A673 (cell line): ENCODE data around the gene OSBPL1A. TPM values are rescaled to one million over a fixed set of nuclear protein-coding genes. Genes with fewer than 3 reads are reported as not detected.
A peak's percentile ranks its signal among the peaks of the same experiment; 100 is the strongest.

Source experiments
- Bru-seq: library from RNA; stranded (reverse); fragments of 400-500 nt; gene quantifications from one replicate; lab custom pipeline; 2021; lab: Mats Ljungman, UMichigan
- BruChase-seq, 2 experiments: library from RNA; stranded (reverse); fragments of 400-500 nt; gene quantifications; one replicate each; lab custom pipeline; 2021; lab: Mats Ljungman, UMichigan
- BruUV-seq: library from RNA; stranded (reverse); fragments of 400-500 nt; replicated peaks from 2 replicates; lab custom pipeline; 2021; lab: Mats Ljungman, UMichigan
- CTCF ChIA-PET: fragments of 300-600 bp; sonication (Branson Sonifier 250); formaldehyde crosslinking; loops from one replicate; lab custom pipeline; 2022; ENCODE audit warnings: antibody characterized with exemption; lab: Charles Lee
- POLR2A ChIA-PET: fragments of 300-600 bp; sonication (Branson Sonifier 250); formaldehyde crosslinking; loops from one replicate; lab custom pipeline; 2022; ENCODE audit warnings: antibody characterized with exemption; ENCODE audit not compliant: low non-redundant PET; lab: Charles Lee
- DNase-seq: peaks from one replicate; pipeline ENCODE4 v3.0.0-alpha.2; 2015; ENCODE audit warnings: low spot score
- H3K27ac ChIP-seq: fragments of 200-600 bp; sonication (generic); 2 replicates; pipeline ENCODE4 v1.5.1; 2016; ENCODE audit warnings: mixed run types, low read depth, mild to moderate bottlenecking, mixed read lengths, antibody characterized with exemption, low read length; ENCODE audit not compliant: poor library complexity, severe bottlenecking
- H3K27me3 ChIP-seq: fragments of 200-600 bp; sonication (generic); replicated peaks from 2 replicates; pipeline ENCODE4 v1.6.1; 2017; ENCODE audit warnings: mixed run types, low read depth, mild to moderate bottlenecking, mixed read lengths, antibody characterized with exemption, low read length; ENCODE audit not compliant: insufficient read depth, poor library complexity
- H3K36me3 ChIP-seq: fragments of 200-600 bp; sonication (generic); 2 replicates; pipeline ENCODE4 v1.6.1; 2016; ENCODE audit warnings: mixed run types, mild to moderate bottlenecking, mixed read lengths, antibody characterized with exemption, low read length; ENCODE audit not compliant: insufficient read depth, poor library complexity, severe bottlenecking
- H3K4me1 ChIP-seq: fragments of 200-600 bp; sonication (generic); 2 replicates; pipeline ENCODE4 v1.6.1; 2017; ENCODE audit warnings: mixed run types, mild to moderate bottlenecking, mixed read lengths, antibody characterized with exemption, low read length; ENCODE audit not compliant: insufficient read depth, poor library complexity, severe bottlenecking
- H3K4me3 ChIP-seq: fragments of 200-600 bp; sonication (generic); 2 replicates; pipeline ENCODE4 v1.5.1; 2016; ENCODE audit warnings: low read depth, mixed run types, mild to moderate bottlenecking, mixed read lengths, low read length; ENCODE audit not compliant: poor library complexity, severe bottlenecking
- H3K9me3 ChIP-seq: fragments of 200-600 bp; sonication (generic); 2 replicates; pipeline ENCODE4 v1.6.1; 2016; ENCODE audit warnings: mixed run types, low read depth, mild to moderate bottlenecking, mixed read lengths, antibody characterized with exemption, low read length; ENCODE audit not compliant: poor library complexity, severe bottlenecking
- EZH2 ChIP-seq: fragments of 200-600 bp; sonication (generic); IDR thresholded peaks from 2 replicates; pipeline ENCODE4 v1.6.1; 2017; ENCODE audit warnings: borderline replicate concordance, low read depth, mild to moderate bottlenecking, mixed read lengths, antibody characterized with exemption, low read length; ENCODE audit not compliant: poor library complexity, severe bottlenecking
- intact Hi-C: fragments of 100-400 bp; cut with micrococcal nuclease; formaldehyde crosslinking; loops from one replicate; pipeline ENCODE4 v1.10.0; 2022; ENCODE audit not compliant: unreplicated experiment
- long read RNA-seq: library from polyadenylated mRNA; stranded (forward); transcript quantifications from one replicate; pipeline ENCODE4 v2.0.0, GENCODE V29; 2022
- total RNA-seq: library from RNA; stranded (reverse); gene quantifications from 2 replicates; pipeline ENCODE4 v1.2.3, GENCODE V29; 2021
- TF ChIP-seq, protein P1 (sequence below): fragments of 300-800, 200-600 bp; sonication (generic); conservative IDR thresholded peaks from 2 replicates; pipeline ENCODE4 v1.5.1; 2017; ENCODE audit warnings: low read depth, mild to moderate bottlenecking, antibody characterized with exemption, low read length, moderate library complexity, mixed read lengths

Gene OSBPL1A
- total RNA-seq (26.1 and 30.7 TPM in 2 replicates), Bru-seq, nascent RNA (percentile 67 among the genes with signal in this experiment), BruChase-seq, experiment 1, labeled RNA remaining after a 2-hour chase (percentile 58 among the genes with signal in this experiment), BruChase-seq, experiment 2, labeled RNA remaining after a 6-hour chase (percentile 61 among the genes with signal in this experiment)
- long read RNA-seq, full-length matches to known transcripts: 20 of 46 reads
- long read RNA-seq, partial matches to known transcripts: 5 of 46 reads
- long read RNA-seq, other reads (novel, unspliced or antisense): 21 of 46 reads

DNA sequence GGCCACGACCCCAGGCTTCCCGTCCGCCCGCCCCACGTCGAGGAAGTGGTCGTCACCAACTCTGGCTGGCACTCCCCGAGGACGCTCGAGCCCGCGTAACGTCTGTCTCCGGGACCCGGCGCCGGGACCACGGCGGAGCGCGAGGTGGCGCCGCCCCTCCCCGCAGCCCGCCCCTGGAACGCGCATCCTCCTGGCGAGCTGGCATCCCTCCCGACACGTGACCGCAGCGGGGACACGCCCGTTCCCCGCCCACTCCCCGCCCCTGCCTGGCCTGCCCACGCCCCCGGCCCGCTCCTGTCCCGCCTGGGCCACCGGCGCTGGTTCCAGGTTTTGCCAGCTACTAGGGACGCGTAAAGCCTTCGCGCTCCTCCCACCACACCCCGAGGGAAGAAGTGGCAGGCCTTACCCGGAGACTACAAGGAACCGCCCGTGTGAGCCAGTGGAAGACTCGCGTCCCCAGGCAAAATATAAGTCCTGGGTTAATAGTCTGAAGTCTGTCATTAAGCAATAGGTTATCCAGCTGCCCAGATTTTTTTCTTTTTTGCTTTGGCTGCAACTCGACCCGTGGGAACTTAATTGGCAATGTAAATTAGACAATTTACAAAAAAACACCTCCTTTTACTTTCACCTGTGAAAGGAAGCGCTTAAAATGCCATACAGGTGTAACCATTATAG, at the start of gene OSBPL1A:
Gene OSBPL1A (minus strand): TSS at position 131 of the 675 bp plus-strand sequence. CDS start 20,291 bp downstream, outside the sequence.
- Histone ChIP-seq H3K4me3 (peak within 1 kb of the TSS; percentile 71), H3K9me3 (no peaks in the 10 kb centered on the region), H3K4me1 (peaks cover 20% of the 10 kb centered on the region), H3K27me3 (no peaks in the 10 kb centered on the region), H3K27ac (peak within 1 kb of the TSS; percentile 89), H3K36me3 (no peaks in the 10 kb centered on the region)
- TF ChIP-seq, protein P1, sequence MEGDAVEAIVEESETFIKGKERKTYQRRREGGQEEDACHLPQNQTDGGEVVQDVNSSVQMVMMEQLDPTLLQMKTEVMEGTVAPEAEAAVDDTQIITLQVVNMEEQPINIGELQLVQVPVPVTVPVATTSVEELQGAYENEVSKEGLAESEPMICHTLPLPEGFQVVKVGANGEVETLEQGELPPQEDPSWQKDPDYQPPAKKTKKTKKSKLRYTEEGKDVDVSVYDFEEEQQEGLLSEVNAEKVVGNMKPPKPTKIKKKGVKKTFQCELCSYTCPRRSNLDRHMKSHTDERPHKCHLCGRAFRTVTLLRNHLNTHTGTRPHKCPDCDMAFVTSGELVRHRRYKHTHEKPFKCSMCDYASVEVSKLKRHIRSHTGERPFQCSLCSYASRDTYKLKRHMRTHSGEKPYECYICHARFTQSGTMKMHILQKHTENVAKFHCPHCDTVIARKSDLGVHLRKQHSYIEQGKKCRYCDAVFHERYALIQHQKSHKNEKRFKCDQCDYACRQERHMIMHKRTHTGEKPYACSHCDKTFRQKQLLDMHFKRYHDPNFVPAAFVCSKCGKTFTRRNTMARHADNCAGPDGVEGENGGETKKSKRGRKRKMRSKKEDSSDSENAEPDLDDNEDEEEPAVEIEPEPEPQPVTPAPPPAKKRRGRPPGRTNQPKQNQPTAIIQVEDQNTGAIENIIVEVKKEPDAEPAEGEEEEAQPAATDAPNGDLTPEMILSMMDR: no peak
- no peak for TF ChIP-seq EZH2
- CTCF ChIA-PET: interaction anchor here (0.6 kb wide), 1 partner anchor 331 kb away, joined by 3 read pairs; no protein-coding TSS in a partner anchor
- BruUV-seq: no TSS peak
- peak; percentile 98 for DNase-seq
- POLR2A ChIA-PET: interaction anchor here (0.6 to 0.7 kb wide), 4 partner anchors 25 to 807 kb away, joined by 4 to 24 read pairs (median 10); no protein-coding TSS in a partner anchor
- intact Hi-C loops: no loop called here

GRCh38 chr18:24446953-24447538, 49.4 kb upstream of the OSBPL1A start:
- ChIA-PET CTCF (interaction anchor here (1.1 kb wide), 1 partner anchor 42 kb away, joined by 3 read pairs; no protein-coding TSS in a partner anchor), POLR2A (interaction anchor here (0.7 kb wide), 1 partner anchor 1453 kb away, joined by 3 read pairs; no protein-coding TSS in a partner anchor)
- H3K36me3 ChIP-seq: peaks cover 82% of the 10 kb centered on the region

DNA sequence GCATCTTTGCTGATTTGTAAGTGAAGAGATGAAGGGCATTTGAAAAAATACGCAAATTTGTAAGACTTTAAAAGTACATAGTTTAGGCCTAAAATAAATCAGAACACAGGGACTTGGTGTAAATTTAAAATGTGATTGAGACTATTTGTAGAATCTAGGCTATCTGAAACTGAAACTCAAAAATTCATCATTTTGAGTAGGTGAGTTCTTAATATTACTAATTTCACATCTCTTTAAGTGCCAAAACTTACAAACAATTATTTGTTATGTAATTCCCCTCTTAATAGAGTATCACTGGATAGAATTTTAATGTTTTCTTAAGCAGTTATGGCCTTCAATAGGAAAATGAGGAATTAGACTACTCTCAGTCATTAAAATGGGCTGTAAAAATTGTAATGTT, 48.8 kb upstream of the OSBPL1A start:
- BruUV-seq: no TSS peak
- CTCF ChIA-PET: interaction anchor here (1.1 kb wide), 1 partner anchor 42 kb away, joined by 3 read pairs; no protein-coding TSS in a partner anchor
- intact Hi-C loops: no loop called here
- no peaks in the 10 kb centered on the region for H3K9me3 ChIP-seq
- no peaks in the 10 kb centered on the region for H3K4me1 ChIP-seq
- no peak for TF ChIP-seq EZH2
- TF ChIP-seq, protein P1: no peak
- peaks cover 83% of the 10 kb centered on the region for H3K36me3 ChIP-seq
- no peaks in the 10 kb centered on the region for H3K27me3 ChIP-seq
- H3K4me3 ChIP-seq: no peak overlapping the region
- POLR2A ChIA-PET: no interaction called here
- DNase-seq: no peak
- H3K27ac ChIP-seq: no peak overlapping the region

More at GRCh38 chr18:24446953-24447538, 49.4 kb upstream of the OSBPL1A start:
- no peak for TF ChIP-seq EZH2
- TF ChIP-seq, protein P1: no peak; the same call in 1 of the 2 replicates
- Histone ChIP-seq H3K4me1 (no peaks in the 10 kb centered on the region), H3K27me3 (no peaks in the 10 kb centered on the region), H3K9me3 (no peaks in the 10 kb centered on the region), H3K4me3 (no peak overlapping the region), H3K27ac (no peak overlapping the region)
- intact Hi-C loops: no loop called here
- no TSS peak for BruUV-seq
- DNase-seq: no peak
